GM11168 (cell line): ENCODE data around the gene ID3.

ENCODE experiments used
- in situ Hi-C: fragments of 300-500 bp; cut with MboI; formaldehyde crosslinking; loops from one replicate; pipeline ENCODE4 v1.12.0; 2022; ENCODE audit warnings: low sequenced_read_pairs; ENCODE audit not compliant: unreplicated experiment

The ID3 gene

DNA sequence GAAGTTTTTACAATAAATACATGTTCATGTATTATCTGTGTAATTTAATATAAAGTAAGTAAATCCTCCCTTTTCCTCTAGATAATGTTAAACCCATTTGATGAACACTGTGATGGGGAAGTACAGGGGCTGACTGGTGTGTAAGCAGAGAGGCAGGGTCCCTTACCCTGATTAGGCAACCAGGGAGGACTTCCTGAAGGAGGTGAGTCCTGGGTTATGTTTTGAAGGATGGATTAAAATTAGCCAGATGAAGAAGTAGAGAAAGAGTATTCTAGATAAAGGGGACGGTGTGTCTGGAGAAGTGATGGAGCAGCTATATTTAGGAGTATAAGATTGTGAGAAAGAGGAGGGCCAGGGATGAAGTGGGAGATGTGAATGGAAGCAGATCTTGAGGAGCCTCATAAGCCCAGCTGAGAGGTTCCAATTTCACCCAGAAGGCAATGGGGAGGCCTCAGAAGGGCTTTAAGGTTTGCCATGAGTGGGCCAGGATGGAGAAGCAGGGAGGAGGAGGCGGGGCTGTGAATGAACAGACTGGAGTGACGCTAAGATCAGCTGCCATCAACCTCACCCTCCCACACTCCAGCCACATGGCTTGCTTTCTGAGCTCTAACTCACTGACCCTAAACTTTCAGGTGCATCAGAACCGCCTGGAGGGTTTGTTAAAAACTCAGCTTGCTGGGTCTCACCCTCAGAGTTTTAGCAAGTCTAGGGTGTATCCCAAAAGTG, 30.9 kb upstream of the ID3 start:
- in situ Hi-C loops: loop anchor here (25.0 kb wide), 1 partner anchor 322 kb away; the partner anchor contains the start of gene CNR2

DNA sequence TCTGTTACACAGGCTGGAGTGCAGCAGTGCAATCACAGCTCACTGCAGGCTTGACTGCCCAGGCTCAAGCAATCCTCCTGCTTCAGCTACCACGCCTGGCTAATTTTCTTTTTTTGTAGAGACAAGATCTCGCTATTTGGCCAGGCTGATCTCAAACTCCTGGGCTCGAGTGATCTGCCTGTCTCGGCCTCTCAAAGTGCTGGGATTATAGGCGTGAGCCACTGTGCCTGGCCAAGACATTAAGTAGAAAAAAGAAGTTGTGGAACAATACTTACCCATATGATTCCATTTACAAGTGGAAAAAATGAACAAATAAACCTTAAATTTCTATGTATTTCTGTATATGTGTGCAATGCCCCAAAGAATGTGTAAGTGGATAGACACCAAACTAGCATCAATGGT, 30.3 kb upstream of the ID3 start:
- in situ Hi-C loops: loop anchor here (25.0 kb wide), 1 partner anchor 323 kb away; the partner anchor contains the start of gene CNR2

DNA sequence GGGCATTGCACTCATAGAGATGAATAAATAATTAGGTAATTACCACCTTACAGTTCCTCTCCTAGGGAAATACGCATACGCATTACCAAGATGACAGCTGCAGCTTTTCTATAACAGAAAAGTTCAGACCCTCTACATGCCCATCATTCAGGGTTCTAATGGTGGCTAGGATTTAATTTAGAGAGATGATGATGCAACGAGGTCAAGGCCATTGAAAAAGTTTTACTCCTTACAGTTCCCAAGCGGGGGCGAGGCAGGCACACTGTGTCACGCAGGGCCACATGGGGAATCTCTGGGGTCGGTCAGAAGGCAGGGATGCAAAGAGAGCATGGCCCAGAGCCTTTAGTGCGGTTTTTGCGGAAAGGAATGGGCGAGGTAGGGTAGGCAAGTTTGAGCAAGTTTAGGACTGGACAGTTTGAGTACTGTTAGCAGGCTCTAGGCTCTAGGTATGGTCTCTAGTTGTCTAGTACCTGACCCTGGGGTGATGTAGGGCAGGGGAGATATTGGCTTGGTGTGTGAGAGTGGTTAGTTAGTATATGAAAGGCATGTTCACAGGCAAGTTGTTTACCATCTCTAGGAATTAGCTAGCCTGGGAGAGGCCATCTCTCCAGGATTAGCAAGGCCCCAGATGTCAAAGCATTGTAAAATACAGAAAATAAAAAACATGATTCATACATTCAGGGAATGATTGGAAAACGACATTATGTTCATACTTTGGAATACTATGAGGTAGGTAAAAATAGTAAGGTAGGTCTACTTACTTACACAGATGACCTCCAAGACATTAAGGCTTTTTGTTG, 29.6 kb upstream of the ID3 start:
- in situ Hi-C loops: loop anchor here (25.0 kb wide), 1 partner anchor 323 kb away; the partner anchor contains the start of gene CNR2

DNA sequence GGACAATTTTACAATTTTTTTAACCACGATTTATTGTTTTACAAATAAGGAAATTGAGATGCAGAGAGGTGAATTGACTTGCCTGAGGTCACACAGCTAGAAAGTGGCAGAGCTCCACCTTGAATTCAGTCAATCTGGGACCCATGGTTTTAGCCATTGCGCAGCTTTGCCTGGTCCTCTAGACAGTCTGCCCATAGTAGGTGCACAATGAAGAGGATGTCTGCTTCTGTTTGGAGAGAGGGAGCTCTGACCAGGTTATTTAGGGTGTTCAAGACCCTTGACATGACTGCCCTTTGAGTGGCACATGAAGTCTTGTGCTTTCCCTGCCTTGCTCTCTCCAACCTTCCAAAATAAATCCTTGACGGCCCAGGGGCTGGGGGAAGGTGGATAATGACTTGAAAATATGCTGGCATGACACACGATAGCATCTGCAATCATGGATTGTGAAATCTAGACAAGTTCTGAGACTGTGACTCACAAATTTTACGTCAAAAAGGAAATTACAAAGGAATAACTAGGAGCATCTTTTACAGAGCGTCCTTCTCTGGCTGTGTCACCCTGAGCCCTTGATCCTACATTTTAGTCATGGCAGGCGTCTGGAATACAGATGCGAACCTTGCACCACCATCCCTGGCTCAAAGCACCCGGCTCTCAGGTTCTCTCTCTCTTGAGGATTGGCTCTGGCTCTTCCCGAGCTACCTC, 26.2 kb upstream of the ID3 start:
- in situ Hi-C loops: loop anchor here (25.0 kb wide), 1 partner anchor 327 kb away; the partner anchor contains the start of gene CNR2

DNA sequence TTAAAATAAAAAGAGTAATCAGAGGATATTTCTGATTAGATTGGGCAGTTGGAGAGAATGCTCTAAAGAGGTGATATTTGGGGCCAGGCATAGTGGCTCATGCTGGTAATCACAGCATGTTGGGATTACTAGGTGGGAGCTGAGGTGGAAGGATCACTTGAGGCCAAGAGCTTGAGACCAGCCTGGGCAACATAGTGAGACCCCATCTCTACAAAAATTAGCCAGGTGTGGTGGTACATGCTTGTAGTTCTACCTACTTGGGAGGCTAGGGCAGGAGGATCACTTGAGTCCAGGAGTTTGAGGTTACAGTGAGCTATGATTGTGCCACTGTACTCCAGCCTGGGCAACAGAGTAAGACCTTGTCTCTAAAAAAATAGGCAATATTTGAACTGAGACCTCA, 24.4 kb upstream of the ID3 start:
- in situ Hi-C loops: loop anchor here (25.0 kb wide), 1 partner anchor 329 kb away; the partner anchor contains the start of gene CNR2

DNA sequence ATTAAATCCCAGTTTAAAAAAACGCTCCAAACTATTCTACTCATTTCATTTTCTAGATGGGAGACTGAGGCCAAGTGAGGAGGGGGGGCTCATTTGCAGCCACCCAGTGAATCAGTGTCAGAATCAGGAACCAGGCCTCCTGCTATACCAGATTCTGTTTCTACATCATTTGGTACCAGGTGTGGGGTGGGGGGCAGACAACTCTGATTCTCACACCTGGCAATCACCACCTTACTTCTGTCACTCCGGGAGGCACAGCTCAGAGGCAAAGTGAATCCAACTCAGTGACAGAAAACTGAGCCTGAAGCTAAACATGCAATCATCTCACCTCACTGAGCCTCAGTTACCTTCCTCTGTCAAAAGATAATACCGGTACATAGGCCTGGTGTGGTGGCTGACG, 23.5 kb upstream of the ID3 start:
- in situ Hi-C loops: loop anchor here (25.0 kb wide), 1 partner anchor 329 kb away; the partner anchor contains the start of gene CNR2

DNA sequence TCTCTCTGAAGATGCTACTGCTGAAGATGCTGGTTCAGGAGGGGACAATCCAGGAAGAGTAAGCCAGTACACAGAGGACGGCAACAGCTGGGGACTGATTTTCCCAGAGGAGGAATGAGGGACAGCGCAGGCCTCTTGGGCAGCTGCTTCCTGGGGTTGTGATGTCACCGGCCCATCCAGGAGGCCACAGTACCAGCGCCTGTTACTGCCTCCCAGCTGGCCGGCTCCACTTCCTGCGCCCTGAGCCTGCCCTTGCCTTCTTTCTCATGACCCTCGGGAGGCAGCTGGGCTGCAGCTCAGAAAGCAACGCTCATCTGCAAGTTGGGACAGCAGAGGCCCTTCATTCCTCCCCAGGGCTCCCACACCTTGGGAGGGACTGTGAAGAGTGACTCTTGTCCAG, 21.9 kb upstream of the ID3 start:
- in situ Hi-C loops: loop anchor here (25.0 kb wide), 1 partner anchor 331 kb away; the partner anchor contains the start of gene CNR2

DNA sequence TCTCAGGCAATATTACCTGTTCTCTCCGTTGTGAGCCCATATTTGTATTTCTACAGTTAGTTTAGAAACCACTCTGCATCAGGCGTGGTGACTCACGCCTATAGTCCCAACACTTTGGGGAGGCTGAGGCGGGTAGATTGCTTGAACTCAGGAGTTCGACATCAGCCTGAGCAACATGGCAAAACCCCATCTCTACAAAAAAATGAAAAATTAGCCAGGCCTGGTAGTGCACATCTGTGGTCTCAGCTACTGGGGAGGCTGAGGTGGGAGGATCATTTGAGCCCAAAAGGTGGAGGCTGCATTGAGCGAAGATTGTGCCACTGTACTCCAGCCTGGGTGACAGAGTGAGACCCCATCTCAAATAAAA, 19.7 kb upstream of the ID3 start:
- in situ Hi-C loops: loop anchor here (25.0 kb wide), 1 partner anchor 333 kb away; the partner anchor contains the start of gene CNR2

DNA sequence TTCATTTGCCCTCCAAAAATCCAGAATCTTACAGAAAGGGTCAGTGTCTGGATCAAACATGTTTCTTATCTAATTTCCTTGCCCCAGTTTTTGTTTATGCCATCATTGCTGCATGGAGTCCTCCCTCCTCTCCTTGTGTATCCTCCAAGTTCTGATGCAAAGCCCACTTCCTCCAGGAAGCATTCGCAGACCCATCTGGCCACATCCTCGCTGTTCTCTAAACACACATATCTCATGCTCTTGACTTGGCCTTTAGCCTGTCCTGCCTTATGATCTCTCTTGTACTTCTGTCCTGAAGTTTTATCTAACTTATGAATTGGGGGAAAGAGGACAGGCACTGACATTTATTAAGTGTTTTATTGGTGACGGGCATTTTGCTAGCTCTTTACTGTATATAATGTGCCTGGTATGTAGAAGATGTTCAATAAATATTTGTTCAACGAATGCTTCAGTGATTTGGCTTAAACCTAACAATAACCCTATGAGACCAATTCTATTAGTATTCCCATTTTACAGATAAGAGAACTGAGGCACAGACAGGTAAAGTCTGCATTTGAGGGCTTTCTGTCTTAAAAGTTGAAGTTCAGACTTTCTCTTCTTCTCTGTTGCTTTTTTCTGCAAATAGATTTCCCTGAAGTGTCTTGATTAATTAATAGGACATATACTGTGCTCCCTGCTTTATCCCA, 19.2 kb upstream of the ID3 start:
- in situ Hi-C loops: loop anchor here (25.0 kb wide), 1 partner anchor 334 kb away; the partner anchor contains the start of gene CNR2

DNA sequence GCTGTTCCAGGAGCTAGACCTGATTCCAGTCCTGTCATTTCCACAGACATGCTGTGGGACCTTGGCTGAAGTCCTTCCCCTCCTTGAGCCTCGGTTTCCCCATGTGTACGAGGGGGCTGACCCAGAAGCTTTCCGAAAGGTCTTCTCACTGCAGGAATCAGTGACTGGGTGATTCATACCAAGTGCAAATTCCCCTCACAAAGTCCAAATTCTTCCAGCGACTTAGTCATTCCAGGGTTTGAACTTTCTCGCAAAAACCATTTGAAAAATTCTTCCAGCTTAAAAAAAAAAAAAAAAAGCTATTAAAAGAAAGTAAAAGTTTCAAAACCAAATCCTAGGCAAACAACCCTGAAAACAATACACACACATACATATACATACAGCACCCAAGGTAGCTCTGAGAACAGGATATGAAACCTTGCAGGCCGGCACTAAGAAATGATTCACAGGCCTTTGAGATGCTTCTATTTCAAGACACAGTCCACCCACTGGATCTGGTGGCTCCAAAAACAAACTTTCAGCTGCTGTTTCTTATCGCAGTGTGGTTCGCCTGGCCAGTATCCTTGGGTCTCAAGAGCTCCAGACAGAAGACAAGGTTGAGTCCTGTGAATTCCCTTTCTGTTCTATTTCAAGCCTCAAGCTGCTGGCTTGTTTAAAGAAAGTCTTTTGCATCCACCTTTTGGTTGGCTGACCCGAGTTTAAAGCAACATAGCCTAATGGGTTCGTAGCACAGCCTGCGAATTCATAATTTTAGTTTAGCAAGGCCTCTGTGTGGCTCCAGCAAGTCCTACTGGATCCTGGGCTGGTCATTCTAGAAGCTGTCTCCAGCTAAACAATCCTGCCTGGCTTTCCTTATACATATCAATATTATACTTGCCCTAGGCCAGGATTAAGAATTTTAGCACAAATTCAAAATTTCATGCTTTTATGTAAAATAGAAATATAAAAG, 18.0 kb upstream of the ID3 start:
- in situ Hi-C loops: loop anchor here (25.0 kb wide), 1 partner anchor 335 kb away; the partner anchor contains the start of gene CNR2

DNA sequence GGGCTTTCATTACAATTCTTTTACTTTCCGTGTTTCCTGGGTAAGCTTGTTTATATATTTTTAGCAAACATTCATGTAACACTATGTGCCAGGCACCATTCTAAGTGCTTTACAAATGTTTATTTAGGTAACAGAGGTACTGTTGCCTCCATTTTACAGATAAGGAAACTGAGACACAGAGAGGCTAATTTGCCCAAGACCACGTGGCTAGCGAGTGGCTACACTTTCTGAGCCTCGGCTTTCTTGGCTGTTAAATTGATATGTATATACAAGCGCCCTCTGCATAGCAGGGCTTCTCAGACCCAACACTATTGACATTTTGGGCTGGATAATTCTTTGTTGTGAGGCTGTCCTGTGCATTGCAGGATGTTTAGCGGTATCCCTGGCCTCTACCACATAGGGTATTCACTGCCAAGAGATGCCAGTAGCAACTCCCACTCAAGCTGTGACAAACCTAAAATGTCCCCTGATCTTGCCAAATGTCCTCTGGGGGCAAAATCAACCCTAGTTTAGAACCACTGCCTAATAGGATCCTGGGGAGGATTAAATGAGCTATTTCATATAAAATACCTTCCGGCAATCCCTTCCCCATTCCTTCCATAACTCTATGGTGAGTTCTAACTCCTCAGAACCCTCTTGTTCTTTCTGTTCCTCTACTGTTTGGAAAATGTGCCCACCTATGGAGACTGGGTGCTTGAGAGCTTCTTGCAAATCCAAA, 17.2 kb upstream of the ID3 start:
- in situ Hi-C loops: loop anchor here (25.0 kb wide), 1 partner anchor 336 kb away; the partner anchor contains the start of gene CNR2

DNA sequence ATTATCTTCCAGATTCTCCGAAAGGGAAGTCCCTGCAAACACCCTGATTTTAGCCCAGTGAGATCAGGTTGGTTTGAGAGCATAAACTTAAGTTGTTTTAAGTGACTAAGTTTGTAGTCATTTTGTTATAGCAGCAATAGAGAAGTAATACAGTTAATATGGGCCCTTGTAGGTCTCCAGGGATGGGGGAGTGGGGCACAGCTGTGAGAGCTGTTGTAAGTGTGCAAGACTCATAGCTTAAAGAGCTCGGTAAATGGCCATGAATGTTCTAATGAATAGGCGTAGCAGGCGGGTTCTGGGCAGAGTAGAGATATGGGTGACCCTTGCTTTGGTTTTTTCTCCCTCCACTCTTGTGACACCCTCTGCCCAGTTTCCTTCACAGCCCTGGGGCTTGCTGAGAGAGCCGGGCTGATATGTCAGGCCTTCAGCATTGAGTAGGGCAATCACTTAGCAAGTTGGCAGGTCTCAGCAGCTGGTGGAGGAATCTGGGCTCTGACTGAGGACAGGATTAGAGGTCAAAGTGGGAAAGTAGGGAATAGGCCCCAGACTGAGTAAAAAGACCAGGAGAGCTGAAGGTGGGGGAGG, 16.0 kb upstream of the ID3 start:
- in situ Hi-C loops: loop anchor here (25.0 kb wide), 1 partner anchor 337 kb away; the partner anchor contains the start of gene CNR2

DNA sequence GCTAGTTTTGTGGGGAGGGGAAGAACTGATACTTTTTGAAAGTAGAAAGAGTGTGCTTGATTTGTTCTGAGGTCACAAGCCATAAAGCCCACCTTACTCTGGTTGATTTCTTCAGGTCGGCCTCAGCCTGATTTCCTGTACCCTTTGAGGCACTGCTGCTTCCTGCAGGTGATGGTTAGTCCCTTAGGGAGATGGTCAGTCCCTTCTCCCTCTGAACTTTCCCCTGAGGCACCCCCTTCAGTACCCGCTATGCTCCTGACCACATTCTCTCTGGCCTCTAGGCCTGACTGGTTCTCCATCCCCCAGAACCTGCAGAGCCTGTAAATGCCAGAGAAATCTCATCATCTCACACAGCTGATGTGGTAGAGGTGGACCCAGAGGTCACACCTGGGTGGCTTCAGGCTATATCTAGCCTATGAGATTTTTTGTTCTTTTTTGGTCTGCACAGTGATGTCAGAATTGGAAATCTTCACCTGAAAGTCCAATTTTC, 15.0 kb upstream of the ID3 start:
- in situ Hi-C loops: no loop called here

DNA sequence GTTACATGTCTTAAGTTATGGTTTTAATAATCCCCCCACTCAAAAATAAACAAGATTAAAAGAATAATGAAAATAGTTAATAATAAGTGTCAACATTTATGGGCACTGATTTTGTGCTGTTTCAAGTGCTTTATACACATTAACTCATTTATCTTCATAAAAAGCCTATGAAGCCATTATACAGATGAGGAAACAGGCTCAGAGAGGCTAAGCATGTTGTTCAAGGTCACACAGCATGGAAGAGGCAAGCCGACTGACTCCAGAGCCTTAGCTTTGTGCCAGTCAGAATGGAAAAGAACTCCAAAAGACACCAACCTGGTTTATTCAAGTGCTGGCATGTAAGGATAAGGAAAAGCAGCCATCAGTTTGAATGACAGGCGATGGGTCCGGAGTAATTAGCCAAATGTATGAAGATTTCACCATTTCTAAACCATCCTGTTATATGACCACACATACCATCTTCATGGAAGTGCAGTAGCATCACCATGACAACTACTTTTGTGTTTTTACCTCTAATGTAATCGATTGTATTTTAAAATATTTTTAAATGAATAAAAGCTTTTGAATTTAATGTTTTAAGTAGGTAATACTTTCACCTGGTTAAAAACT, 14.4 kb upstream of the ID3 start:
- in situ Hi-C loops: no loop called here

DNA sequence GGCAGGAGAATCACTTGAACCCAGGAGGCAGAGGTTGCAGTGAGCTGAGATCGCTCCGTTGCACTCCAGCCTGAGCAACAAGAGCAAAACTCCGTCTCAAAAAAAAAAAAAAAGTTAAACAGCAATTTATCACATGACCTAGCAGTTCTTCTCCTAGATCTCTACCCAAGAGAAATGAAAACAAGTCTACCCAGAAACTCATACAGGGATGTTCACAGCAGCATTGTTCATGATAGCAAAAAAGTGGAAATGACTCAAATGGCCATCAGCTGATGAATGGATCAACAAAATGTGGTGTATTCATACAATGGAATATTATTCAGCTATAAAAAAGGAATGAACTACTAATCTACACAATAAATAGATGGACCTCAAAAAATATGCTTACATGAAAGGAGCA, 12.2 kb upstream of the ID3 start:
- in situ Hi-C loops: no loop called here

DNA sequence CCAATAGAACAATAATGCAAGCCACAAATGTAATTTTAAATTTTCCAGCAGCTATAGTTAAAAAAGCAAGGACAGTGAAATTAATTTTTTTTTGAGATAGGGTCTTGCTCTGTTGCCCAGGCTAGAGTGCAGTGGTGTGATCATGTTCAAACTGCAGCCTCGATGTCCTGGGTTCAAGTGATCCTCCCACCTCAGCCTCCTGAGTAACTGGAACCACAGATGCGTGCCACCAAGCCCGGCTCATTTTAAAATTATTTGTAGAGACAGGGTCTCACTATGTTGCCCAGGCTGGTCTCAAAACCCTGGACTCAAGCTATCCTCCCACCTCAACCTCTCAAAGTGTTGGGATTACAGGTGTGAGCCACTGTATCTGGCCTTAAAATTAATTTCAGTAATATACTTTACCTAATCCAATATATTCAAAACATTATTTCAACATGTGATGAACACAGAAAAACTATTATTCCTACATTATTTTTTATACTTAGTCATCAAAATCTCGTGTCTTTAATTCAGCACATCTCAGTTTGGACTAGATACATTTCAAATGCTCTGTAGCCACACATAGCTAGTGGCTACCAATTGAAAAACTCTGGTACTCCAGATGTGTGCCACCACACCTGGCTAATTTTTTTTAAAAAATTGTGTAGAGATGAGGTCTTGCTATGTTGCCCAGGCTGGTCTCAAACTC, 10.8 kb upstream of the ID3 start:
- in situ Hi-C loops: no loop called here
